Chondrocyte (in vitro differentiated cells): ENCODE measurements around the gene WSCD2. TPM values are rescaled to one million over a fixed set of nuclear protein-coding genes. Genes with fewer than 3 reads are reported as not detected.

Source experiments
- DNase-seq: peaks from one replicate; pipeline ENCODE4 v3.0.0; 2021; ENCODE audit warnings: mixed read lengths, low spot score
- H3K27ac Mint-ChIP-seq: one replicate; pipeline ENCODE4 v1.8.0; 2021; ENCODE audit warnings: mild to moderate bottlenecking, moderate library complexity, mixed read lengths; ENCODE audit not compliant: unreplicated experiment
- H3K27me3 Mint-ChIP-seq: 2 replicates; pipeline ENCODE4 v1.8.0; 2021; ENCODE audit warnings: low read depth, mixed read lengths
- H3K36me3 Mint-ChIP-seq: 2 replicates; pipeline ENCODE4 v1.8.0; 2021; ENCODE audit warnings: low read depth, mixed read lengths
- H3K4me1 Mint-ChIP-seq: 2 replicates; pipeline ENCODE4 v1.8.0; 2021; ENCODE audit warnings: low read depth, mild to moderate bottlenecking, mixed read lengths
- H3K4me3 Mint-ChIP-seq: one replicate; pipeline ENCODE4 v1.8.0; 2021; ENCODE audit warnings: mild to moderate bottlenecking, moderate library complexity, mixed read lengths; ENCODE audit not compliant: unreplicated experiment
- H3K9me3 Mint-ChIP-seq: 2 replicates; pipeline ENCODE4 v1.8.0; 2021; ENCODE audit warnings: low read depth, mixed read lengths
- CTCF ChIP-seq: fragments of 200-600 bp; sonication (generic); IDR thresholded peaks from 2 replicates; pipeline ENCODE4 v1.5.0; 2021; ENCODE audit warnings: antibody characterized with exemption, mild to moderate bottlenecking, moderate library complexity
- total RNA-seq: library from RNA; stranded (reverse); gene quantifications from 3 replicates; pipeline ENCODE4 v1.2.1, GENCODE V29; 2021

WSCD2 gene
- total RNA-seq, 1 donor from 2014 or later: 0.32 TPM

- Mint-ChIP-seq H3K9me3 (peaks cover 3% of the 10 kb centered on the region), H3K4me3 (no peak overlapping the region), H3K27ac (no peak overlapping the region), H3K36me3 (no peaks in the 10 kb centered on the region), H3K4me1 (peaks cover 10% of the 10 kb centered on the region), H3K27me3 (peaks cover 25% of the 10 kb centered on the region)
- peak; percentile 19 for TF ChIP-seq CTCF
- no peak for DNase-seq
These were observed 61.4 kb downstream of the WSCD2 start for GRCh38 chr12:108190529-108190928.

- no peaks in the 10 kb centered on the region for H3K36me3 Mint-ChIP-seq
- peaks cover 3% of the 10 kb centered on the region for H3K9me3 Mint-ChIP-seq
- H3K27me3 Mint-ChIP-seq: peaks cover 23% of the 10 kb centered on the region
- DNase-seq: no peak
- no peak overlapping the region for H3K27ac Mint-ChIP-seq
- TF ChIP-seq CTCF: no peak
- no peak overlapping the region for H3K4me3 Mint-ChIP-seq
- peaks cover 10% of the 10 kb centered on the region for H3K4me1 Mint-ChIP-seq
These were observed 62.0 kb downstream of the WSCD2 start for GRCh38 chr12:108191086-108191485.

- TF ChIP-seq CTCF: no peak
- H3K27me3 Mint-ChIP-seq: peaks cover 15% of the 10 kb centered on the region
- H3K36me3 Mint-ChIP-seq: no peaks in the 10 kb centered on the region
- H3K4me3 Mint-ChIP-seq: no peak overlapping the region
- H3K4me1 Mint-ChIP-seq: peaks cover 10% of the 10 kb centered on the region
- H3K9me3 Mint-ChIP-seq: peaks cover 3% of the 10 kb centered on the region
- no peak for DNase-seq
- H3K27ac Mint-ChIP-seq: no peak overlapping the region
These were observed 62.9 kb downstream of the WSCD2 start for GRCh38 chr12:108191938-108192337.

GRCh38 chr12:108193493-108193892, 64.4 kb downstream of the WSCD2 start:
- no peak overlapping the region for H3K27ac Mint-ChIP-seq
- H3K27me3 Mint-ChIP-seq: peaks cover 17% of the 10 kb centered on the region
- H3K9me3 Mint-ChIP-seq: peaks cover 3% of the 10 kb centered on the region
- H3K4me1 Mint-ChIP-seq: peaks cover 10% of the 10 kb centered on the region
- H3K4me3 Mint-ChIP-seq: no peak overlapping the region
- DNase-seq: no peak
- no peak for TF ChIP-seq CTCF
- H3K36me3 Mint-ChIP-seq: no peaks in the 10 kb centered on the region

GRCh38 chr12:108193917-108194316, 64.8 kb downstream of the WSCD2 start:
- H3K9me3 Mint-ChIP-seq: peaks cover under 1% of the 10 kb centered on the region

More at GRCh38 chr12:108193917-108194316, 64.8 kb downstream of the WSCD2 start:
- Mint-ChIP-seq H3K27ac (no peak overlapping the region), H3K27me3 (peaks cover 17% of the 10 kb centered on the region), H3K4me3 (no peak overlapping the region), H3K4me1 (peaks cover 10% of the 10 kb centered on the region), H3K36me3 (no peaks in the 10 kb centered on the region)
- TF ChIP-seq CTCF: peak; percentile 77
- DNase-seq: no peak
